ENCODE results near the gene ZNF689. TPM values are rescaled to one million over a fixed set of nuclear protein-coding genes. Genes with fewer than 3 reads are reported as not detected.

Gene ZNF689
- total RNA-seq, 1 experiment from 2014 or later, result 21.1 TPM

DNA sequence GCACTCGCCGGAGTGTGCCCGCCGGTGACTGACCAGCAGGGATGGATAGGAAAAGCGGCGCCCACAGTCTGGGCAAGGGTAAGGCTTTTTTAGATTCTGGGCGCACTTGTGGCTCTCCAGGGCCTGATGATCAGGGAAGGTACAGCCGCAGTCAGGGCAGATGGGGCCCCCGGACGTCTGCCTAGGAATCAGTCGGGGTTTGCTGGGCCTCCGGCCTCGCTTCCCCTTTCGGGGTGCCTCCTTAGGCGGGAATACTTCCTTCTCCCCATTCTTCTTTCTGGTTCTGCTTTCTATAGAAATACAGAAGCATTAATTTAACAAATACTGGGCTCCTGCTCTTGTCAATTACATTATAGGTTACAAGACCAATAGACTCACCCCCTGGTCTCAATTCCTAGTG, 5.0 kb downstream of the ZNF689 start:
- no peak overlapping the region for H3K4me3 Mint-ChIP-seq
- TF ChIP-seq, protein P1, sequence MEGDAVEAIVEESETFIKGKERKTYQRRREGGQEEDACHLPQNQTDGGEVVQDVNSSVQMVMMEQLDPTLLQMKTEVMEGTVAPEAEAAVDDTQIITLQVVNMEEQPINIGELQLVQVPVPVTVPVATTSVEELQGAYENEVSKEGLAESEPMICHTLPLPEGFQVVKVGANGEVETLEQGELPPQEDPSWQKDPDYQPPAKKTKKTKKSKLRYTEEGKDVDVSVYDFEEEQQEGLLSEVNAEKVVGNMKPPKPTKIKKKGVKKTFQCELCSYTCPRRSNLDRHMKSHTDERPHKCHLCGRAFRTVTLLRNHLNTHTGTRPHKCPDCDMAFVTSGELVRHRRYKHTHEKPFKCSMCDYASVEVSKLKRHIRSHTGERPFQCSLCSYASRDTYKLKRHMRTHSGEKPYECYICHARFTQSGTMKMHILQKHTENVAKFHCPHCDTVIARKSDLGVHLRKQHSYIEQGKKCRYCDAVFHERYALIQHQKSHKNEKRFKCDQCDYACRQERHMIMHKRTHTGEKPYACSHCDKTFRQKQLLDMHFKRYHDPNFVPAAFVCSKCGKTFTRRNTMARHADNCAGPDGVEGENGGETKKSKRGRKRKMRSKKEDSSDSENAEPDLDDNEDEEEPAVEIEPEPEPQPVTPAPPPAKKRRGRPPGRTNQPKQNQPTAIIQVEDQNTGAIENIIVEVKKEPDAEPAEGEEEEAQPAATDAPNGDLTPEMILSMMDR (conservative IDR thresholded peaks at IDR 0.05), result no peak

More for the DNA sequence above, 5.0 kb downstream of the ZNF689 start:
- Histone ChIP-seq H3K23me2 (ENCODE audit: insufficient read length, low read depth, low read length, poor library complexity, severe bottlenecking) (peaks cover 5% of the 10 kb centered on the region), H3K23ac (ENCODE audit: insufficient read length, low read depth, low read length) (no peak overlapping the region), H4K8ac (replicated peaks; ENCODE audit: insufficient read length, low read depth, low read length) (no peak overlapping the region), H3K27ac (ENCODE audit: insufficient read length, low read depth, low read length) (no peak overlapping the region), H4K5ac (ENCODE audit: insufficient read length, low read depth, low read length) (no peak overlapping the region), H3K4me1 (ENCODE audit: insufficient read depth, low read length) (no peaks in the 10 kb centered on the region), H3K14ac (ENCODE audit: insufficient read depth, low read length) (no peak overlapping the region), H3K9ac (ENCODE audit: extremely low read depth, insufficient read length, low read length) (no peak overlapping the region), H2BK12ac (ENCODE audit: insufficient read length, low read depth, low read length) (no peak overlapping the region), H3K4ac (ENCODE audit: low read depth, low read length) (no peak overlapping the region), H3K56ac (ENCODE audit: insufficient read length, low read depth, low read length) (no peak overlapping the region), H2BK20ac (ENCODE audit: low read depth, low read length, poor library complexity, severe bottlenecking) (no peak overlapping the region), H3T11ph (ENCODE audit: low read length) (no peak overlapping the region), H3K4me2 (ENCODE audit: insufficient read depth, insufficient read length, low read length) (no peak overlapping the region), H2AK5ac (ENCODE audit: insufficient read length, low read length) (no peak overlapping the region), H3K79me1 (ENCODE audit: insufficient read depth, low read depth, low read length, poor library complexity, severe bottlenecking) (no peaks in the 10 kb centered on the region), H3K18ac (ENCODE audit: insufficient read length, low read depth, low read length) (no peak overlapping the region), H4K91ac (ENCODE audit: insufficient read length, low read depth, low read length) (no peak overlapping the region), H4K20me1 (ENCODE audit: control insufficient read depth, insufficient read depth, insufficient read length) (no peaks in the 10 kb centered on the region), H2BK5ac (ENCODE audit: insufficient read length, low read length) (no peak overlapping the region), H2AFZ (ENCODE audit: low read length) (no peak overlapping the region), H3K79me2 (ENCODE audit: insufficient read depth, low read length) (peaks cover 2% of the 10 kb centered on the region; the same call in 1 of the 2 replicates), H2BK120ac (ENCODE audit: low read depth, low read length, poor library complexity, severe bottlenecking) (no peak overlapping the region), H2BK15ac (ENCODE audit: low read depth, low read length) (no peak overlapping the region), H3K9me3 (ENCODE audit: control insufficient read depth, low read depth, low read length) (no peaks in the 10 kb centered on the region), H3K27me3 (ENCODE audit: insufficient read depth, low read length) (no peaks in the 10 kb centered on the region)
- peaks cover 0 to 3% of the 10 kb centered on the region in 2 experiments; a peak in 2 of 5 replicates for H3K9me3 Mint-ChIP-seq
- H3K27me3 Mint-ChIP-seq (ENCODE audit: low read depth), result no peaks in the 10 kb centered on the region
- H3K27ac Mint-ChIP-seq, result no peak overlapping the region
- WGBS (ENCODE audit: extremely low coverage, insufficient read length, low lambda C conversion rate), result no CpG with 5 or more reads among the region's 15 CpGs
- DNase-seq, result no peak
- peaks cover 0 to 5% of the 10 kb centered on the region in 2 experiments; a peak in 1 of 4 replicates for H3K4me1 Mint-ChIP-seq
- peaks cover 17 to 51% (median 45%) of the 10 kb centered on the region in 3 experiments; a peak in 6 of 7 replicates for H3K36me3 Mint-ChIP-seq (ENCODE audit: insufficient read depth in 1 of 3, low read depth in 3 of 3)

Measured in H9 (cell line).